ENCODE measurements around the gene TUBA1A. TPM values are rescaled to one million over a fixed set of nuclear protein-coding genes. Genes with fewer than 3 reads are reported as not detected.

Gene TUBA1A
- total RNA-seq, 2 experiments from 2014 or later = 209 to 225 TPM

Other genes with a start within 250 kb of the TUBA1A start
- 10 to 100 TPM; 34.7 to 36.4 TPM for gene ARF3, start 231.6 kb downstream of the TUBA1A start, total RNA-seq
- gene WNT10B, start 217.3 kb downstream of the TUBA1A start, total RNA-seq = 10 to 100 TPM; 11.2 to 13.1 TPM
- 1 to 10 TPM; 5.6 to 5.9 TPM for gene WNT1, start 210.8 kb downstream of the TUBA1A start, total RNA-seq
- 1 to 10 TPM; 1.3 TPM for gene DDN, start 189.7 kb downstream of the TUBA1A start, total RNA-seq
- gene PRKAG1, start 170.3 kb downstream of the TUBA1A start, total RNA-seq = 10 to 100 TPM; 30.2 to 34.3 TPM
- gene KMT2D, start 128.3 kb downstream of the TUBA1A start, total RNA-seq = 100 to 1,000 TPM; 112 to 127 TPM
- gene RHEBL1, start 119.1 kb downstream of the TUBA1A start, total RNA-seq = 1 to 10 TPM; 4.7 to 5.6 TPM
- gene DHH, start 94.3 kb downstream of the TUBA1A start, total RNA-seq = under 1 TPM; 0.71 to 0.78 TPM
- 100 to 1,000 TPM; 464 to 497 TPM for gene LMBR1L, start 78.2 kb downstream of the TUBA1A start, total RNA-seq
- gene TUBA1B, start 57.7 kb downstream of the TUBA1A start, total RNA-seq = 100 to 1,000 TPM; 103 to 105 TPM
- gene TUBA1C, start 76.0 kb upstream of the TUBA1A start, total RNA-seq = 10 to 100 TPM; 25.5 to 30.7 TPM
- gene PRPH, start 106.1 kb upstream of the TUBA1A start, total RNA-seq = not detected
- under 1 TPM; 0.49 to 0.72 TPM for gene TROAP, start 134.2 kb upstream of the TUBA1A start, total RNA-seq
- not detected for gene C1QL4, start 148.1 kb upstream of the TUBA1A start, total RNA-seq
- gene DNAJC22, start 157.8 kb upstream of the TUBA1A start, total RNA-seq = not detected
- 1 to 10 TPM; 5.6 to 7.2 TPM for gene SPATS2, start 178.4 kb upstream of the TUBA1A start, total RNA-seq